Transverse colon (tissue), 4 donors: ENCODE measurements around the gene TRIM3.

Experiments used
- CTCF ChIP-seq, 5 experiments: fragments of 200-600 bp in 3 of 5; fragments of 450-650 bp in 2 of 5; sonication (generic) in 3 of 5; IDR thresholded peaks; 1 replicate in 2 of 5; 2 replicates in 3 of 5; pipeline ENCODE4 v1.5.1; 2016 to 2017; ENCODE audit warnings: antibody characterized with exemption in 5 of 5, inconsistent platforms in 3 of 5, mild to moderate bottlenecking in 2 of 5, moderate library complexity in 1 of 5
- POLR2AphosphoS5 ChIP-seq, 3 donors: sonication (generic); formaldehyde crosslinking; IDR thresholded peaks; one replicate each; pipeline ENCODE4 v1.6.1; 2016; ENCODE audit warnings: antibody characterized with exemption in 3 of 3

GRCh38 chr11:6474806-6475500 is 1.2 kb upstream of the TRIM3 start:
- TF ChIP-seq CTCF (IDR thresholded peaks at IDR 0.05), result no peak
- TF ChIP-seq POLR2AphosphoS5 (IDR thresholded peaks at IDR 0.05), result no peak
